Brain microvascular endothelial cell (primary cell): ENCODE results near the gene PTPRM.

Source experiments
- DNase-seq: peaks from one replicate; pipeline ENCODE4 v3.0.0-alpha.2; 2020
- H3K27ac ChIP-seq: fragments of 250-450 bp; sonication (Bioruptor Pico); 2 replicates; pipeline ENCODE4 v1.5.1; 2020; ENCODE audit warnings: mild to moderate bottlenecking, moderate library complexity
- H3K27me3 ChIP-seq: fragments of 250-450 bp; sonication (Bioruptor Pico); replicated peaks from 2 replicates; pipeline ENCODE4 v1.5.1; 2020; ENCODE audit warnings: mild to moderate bottlenecking
- H3K36me3 ChIP-seq: fragments of 250-450 bp; sonication (Bioruptor Pico); replicated peaks from 2 replicates; pipeline ENCODE4 v1.5.1; 2020; ENCODE audit warnings: mild to moderate bottlenecking
- H3K4me3 ChIP-seq: 2 replicates; pipeline ENCODE4 v1.5.1; 2011; ENCODE audit warnings: low read depth, mild to moderate bottlenecking, control low read depth, low read length, moderate library complexity
- in situ Hi-C: cut with HindIII; loops from 2 replicates; pipeline ENCODE4 v1.10.0; 2017; ENCODE audit warnings: low sequenced_read_pairs, low pct_ligation_motif_present
- TF ChIP-seq, protein P1 (sequence below): IDR thresholded peaks from 2 replicates; pipeline ENCODE4 v1.5.1; 2011; ENCODE audit warnings: low read depth, mild to moderate bottlenecking, moderate library complexity, low read length, control low read depth, inconsistent platforms; ENCODE audit errors: missing control alignments

Gene PTPRM

DNA sequence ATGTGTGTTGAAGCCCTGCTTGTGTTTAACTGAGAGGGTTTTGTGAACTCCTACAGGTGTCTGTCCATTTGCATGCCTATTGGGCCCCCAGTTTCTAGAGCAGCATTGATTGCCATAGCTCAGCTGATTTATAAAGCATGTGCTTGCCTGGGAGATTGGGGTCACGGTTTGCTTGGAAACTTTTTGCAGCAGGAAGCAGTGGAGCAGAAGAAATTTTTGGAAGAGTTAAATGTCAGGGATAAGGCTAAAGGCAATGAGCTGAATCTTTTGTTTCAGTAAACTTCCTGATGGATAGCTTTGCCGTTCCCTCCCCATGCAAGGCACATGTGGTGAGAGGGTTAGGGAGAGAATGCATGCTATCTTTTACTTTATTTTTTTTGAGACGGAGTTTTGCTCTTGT, 102.2 kb downstream of the PTPRM start:
- no peak overlapping the region for H3K27ac ChIP-seq
- H3K36me3 ChIP-seq, result no peaks in the 10 kb centered on the region
- H3K27me3 ChIP-seq, result no peaks in the 10 kb centered on the region
- no peak overlapping the region for H3K4me3 ChIP-seq
- in situ Hi-C loops, result no loop called here
- no peak for DNase-seq
- TF ChIP-seq, protein P1, sequence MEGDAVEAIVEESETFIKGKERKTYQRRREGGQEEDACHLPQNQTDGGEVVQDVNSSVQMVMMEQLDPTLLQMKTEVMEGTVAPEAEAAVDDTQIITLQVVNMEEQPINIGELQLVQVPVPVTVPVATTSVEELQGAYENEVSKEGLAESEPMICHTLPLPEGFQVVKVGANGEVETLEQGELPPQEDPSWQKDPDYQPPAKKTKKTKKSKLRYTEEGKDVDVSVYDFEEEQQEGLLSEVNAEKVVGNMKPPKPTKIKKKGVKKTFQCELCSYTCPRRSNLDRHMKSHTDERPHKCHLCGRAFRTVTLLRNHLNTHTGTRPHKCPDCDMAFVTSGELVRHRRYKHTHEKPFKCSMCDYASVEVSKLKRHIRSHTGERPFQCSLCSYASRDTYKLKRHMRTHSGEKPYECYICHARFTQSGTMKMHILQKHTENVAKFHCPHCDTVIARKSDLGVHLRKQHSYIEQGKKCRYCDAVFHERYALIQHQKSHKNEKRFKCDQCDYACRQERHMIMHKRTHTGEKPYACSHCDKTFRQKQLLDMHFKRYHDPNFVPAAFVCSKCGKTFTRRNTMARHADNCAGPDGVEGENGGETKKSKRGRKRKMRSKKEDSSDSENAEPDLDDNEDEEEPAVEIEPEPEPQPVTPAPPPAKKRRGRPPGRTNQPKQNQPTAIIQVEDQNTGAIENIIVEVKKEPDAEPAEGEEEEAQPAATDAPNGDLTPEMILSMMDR, result no peak

DNA sequence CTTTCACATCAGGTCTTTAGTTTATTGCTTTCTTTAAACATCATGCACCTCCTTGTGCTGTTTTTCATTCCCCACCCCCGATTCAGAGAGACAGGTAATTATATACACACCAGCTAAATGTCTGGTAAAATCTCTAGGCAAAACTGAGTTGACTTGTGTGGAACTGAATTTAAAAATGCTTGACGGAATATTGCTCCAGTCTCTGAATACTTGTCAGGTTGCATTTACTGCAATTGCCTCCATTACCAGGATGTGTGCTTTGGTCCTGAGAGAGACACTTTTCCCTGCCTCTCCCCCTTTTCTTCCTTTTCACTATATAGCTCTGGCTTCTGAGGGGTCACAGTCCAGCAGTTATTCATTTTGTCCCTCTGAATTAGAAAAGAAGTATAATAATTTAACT, 104.0 kb downstream of the PTPRM start:
- H3K4me3 ChIP-seq, result no peak overlapping the region
- TF ChIP-seq, protein P1, result no peak
- H3K27ac ChIP-seq, result no peak overlapping the region
- H3K27me3 ChIP-seq, result no peaks in the 10 kb centered on the region
- in situ Hi-C loops, result no loop called here
- H3K36me3 ChIP-seq, result no peaks in the 10 kb centered on the region
- DNase-seq, result no peak

DNA sequence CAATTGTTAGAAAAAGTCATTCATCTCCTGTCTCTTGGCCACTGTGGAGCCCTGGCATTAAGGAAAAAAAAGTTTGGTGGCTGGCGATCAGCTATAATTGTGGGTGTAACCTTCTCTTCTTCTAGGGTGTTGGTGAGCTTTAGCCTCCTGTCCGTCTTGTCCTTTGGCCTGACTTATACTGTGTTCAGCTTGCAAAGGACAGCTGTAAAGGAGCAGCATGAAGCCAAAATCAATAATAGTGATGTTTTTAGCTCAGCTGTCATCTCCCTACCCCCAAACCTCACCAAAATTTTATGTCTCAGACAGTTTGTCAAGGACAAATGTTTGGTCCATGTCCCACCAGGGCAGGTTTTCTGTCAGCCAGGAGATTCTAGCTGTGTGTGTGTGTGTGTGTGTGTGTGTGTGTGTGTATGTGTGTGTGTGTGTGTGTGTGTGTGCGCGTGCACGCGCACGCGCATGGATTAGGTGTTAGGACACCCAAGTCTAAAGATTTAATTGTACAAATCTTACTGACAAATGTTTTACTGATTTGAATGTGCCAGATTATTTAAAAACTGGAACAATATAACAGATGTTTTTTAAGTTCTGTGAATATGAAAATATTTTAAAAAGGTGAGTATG, 109.2 kb downstream of the PTPRM start:
- in situ Hi-C loops, result no loop called here
- no peak overlapping the region for H3K4me3 ChIP-seq
- TF ChIP-seq, protein P1, result no peak
- H3K27me3 ChIP-seq, result no peaks in the 10 kb centered on the region
- DNase-seq, result no peak
- no peak overlapping the region for H3K27ac ChIP-seq
- H3K36me3 ChIP-seq, result no peaks in the 10 kb centered on the region

DNA sequence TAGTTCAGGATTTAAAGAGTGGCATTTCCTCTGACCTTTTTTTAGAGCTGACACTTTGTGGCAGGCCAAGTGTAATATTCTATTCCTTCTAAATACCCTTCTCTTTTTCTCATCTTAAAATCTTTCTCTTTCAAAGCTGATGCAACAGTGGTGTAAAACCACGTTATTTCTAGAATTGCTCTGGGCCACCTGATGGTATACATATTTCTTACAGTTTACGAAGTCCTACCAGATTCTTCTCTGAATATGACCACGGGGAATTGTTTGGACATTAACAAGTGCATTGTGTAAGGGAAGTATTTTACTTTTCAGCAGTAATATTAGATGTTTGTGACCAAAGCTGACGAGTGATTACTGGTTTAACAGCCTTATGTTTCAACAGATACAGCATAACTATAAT, 109.9 kb downstream of the PTPRM start:
- no peak for DNase-seq
- Histone ChIP-seq H3K4me3 (no peak overlapping the region), H3K36me3 (no peaks in the 10 kb centered on the region), H3K27ac (no peak overlapping the region), H3K27me3 (no peaks in the 10 kb centered on the region)
- TF ChIP-seq, protein P1, result no peak
- in situ Hi-C loops, result no loop called here

DNA sequence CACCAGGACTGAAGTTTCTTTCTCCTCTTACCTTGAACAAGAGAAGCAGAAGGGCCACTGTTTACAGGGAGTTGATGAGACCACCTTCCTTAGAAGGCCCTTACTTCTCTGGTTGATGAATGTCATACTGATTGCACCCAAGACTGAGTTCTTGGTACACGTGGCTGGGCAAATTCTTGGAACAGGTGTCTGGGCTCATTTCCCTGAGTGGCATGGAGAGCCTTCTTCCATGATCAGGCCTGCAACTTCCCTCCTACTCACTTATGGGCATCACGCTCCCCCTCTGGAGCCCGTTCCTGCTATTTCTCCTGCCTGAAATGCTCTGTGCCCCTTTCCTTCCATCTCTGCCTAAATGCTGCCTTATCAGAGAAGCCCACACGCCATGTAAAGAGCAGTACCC, 110.3 kb downstream of the PTPRM start:
- in situ Hi-C loops, result no loop called here
- Histone ChIP-seq H3K27ac (no peak overlapping the region), H3K27me3 (no peaks in the 10 kb centered on the region), H3K4me3 (no peak overlapping the region), H3K36me3 (no peaks in the 10 kb centered on the region)
- no peak for DNase-seq
- TF ChIP-seq, protein P1, result no peak

DNA sequence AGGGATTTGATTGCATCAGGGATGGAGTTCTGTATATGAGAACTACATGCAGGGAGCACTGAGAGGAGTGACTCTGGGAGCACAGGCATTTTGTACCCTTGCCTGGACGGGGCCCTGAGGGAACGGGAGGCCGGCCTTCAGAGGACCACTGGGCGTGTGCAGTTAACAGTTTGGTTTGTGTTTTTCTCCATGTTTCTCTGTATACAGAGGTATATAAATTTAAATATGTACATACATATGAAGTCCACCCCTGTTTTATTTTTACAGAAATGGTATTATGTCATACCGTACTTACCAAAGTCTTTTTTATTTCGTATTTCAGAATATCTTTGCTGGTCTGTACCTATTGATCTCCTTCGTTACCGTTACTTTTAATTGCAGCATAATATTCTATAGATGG, 111.3 kb downstream of the PTPRM start:
- Histone ChIP-seq H3K4me3 (no peak overlapping the region), H3K27me3 (no peaks in the 10 kb centered on the region), H3K36me3 (no peaks in the 10 kb centered on the region), H3K27ac (no peak overlapping the region)
- DNase-seq, result no peak
- in situ Hi-C loops, result no loop called here
- TF ChIP-seq, protein P1, result no peak
